GM20000 (cell line): ENCODE results near the gene TMEM120B.

ENCODE experiments used
- DNase-seq: peaks from one replicate; pipeline ENCODE4 v3.0.0; 2012; ENCODE audit warnings: low spot score
- CTCF ChIP-seq: IDR thresholded peaks from 2 replicates; pipeline ENCODE4 v1.5.1; 2012; ENCODE audit warnings: mild to moderate bottlenecking, control low read depth; ENCODE audit errors: extremely low read depth, missing control alignments

TMEM120B gene

GRCh38 chr12:121791671-121792551, 79.4 kb downstream of the TMEM120B start:
- no peak for DNase-seq
- peak; percentile 4 for TF ChIP-seq CTCF

GRCh38 chr12:121792607-121793439, 80.3 kb downstream of the TMEM120B start:
- DNase-seq = peak; percentile 77

DNA sequence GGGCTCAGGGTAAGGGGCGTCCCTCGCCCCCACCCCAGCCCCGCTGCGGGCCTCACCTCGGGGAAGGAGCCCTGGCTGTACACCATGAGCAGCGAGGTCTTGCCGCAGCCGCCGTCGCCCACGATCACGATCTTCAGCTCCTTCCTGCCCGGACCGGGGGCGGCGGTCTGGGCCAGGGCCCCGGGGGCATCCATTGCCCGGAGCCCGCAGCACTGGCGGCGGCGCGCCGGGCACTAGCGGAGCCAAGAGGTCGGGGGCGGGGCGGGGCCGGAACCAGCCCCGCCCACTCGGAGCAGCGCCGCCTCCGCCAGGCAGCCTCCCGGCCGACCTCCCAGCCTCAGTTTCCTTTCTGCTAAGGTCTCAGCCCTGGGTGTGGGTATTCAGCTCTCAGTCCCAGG, 80.9 kb downstream of the TMEM120B start, which contains the start of gene RHOF:
TSS of gene RHOF (minus strand) at position 249 of the 398 bp plus-strand sequence. CDS start at position 194, 55 bp downstream.
- DNase-seq = peak; percentile 82
- TF ChIP-seq CTCF = no peak

More at GRCh38 chr12:121792607-121793439, 80.3 kb downstream of the TMEM120B start:
- no peak for TF ChIP-seq CTCF

DNA sequence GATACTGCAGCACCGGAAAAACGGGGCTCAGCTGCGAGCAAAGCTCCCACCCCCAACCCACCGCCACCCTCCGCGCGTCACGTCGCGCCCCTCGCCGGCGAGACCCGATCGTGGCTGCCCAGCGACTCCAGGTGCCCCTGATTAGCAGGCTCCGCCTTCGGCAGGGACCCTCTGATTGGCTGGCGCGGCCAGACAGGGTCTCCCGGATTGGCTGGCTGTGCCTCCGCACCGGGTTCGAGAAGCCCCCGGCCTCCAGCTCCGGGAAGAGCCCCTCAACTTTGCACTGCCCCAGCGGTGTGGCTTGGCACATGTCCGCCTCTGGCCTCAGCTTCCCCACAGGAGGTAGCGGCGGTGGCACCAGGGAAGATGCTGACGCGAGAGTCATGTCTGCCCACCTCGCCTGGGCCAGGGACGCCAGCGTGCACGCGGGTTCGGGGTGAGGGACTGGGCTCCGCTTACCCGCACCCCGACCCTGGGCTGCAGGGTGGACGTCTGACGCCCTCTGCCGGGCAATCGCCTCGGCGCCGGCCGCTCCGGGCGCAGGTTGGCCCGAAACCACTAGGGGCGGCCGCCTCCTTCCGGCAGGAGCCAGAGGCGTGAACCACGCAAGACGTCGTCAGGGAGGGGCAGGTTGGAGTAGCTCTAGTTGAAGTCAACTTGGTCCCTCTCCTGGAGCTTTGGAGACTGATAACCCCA, 81.4 kb downstream of the TMEM120B start:
- peak; percentile 100 for TF ChIP-seq CTCF
- peak; percentile 92 for DNase-seq

- TF ChIP-seq CTCF = no peak
- no peak for DNase-seq
These were observed 82.0 kb downstream of the TMEM120B start for GRCh38 chr12:121794534-121795033.

DNA sequence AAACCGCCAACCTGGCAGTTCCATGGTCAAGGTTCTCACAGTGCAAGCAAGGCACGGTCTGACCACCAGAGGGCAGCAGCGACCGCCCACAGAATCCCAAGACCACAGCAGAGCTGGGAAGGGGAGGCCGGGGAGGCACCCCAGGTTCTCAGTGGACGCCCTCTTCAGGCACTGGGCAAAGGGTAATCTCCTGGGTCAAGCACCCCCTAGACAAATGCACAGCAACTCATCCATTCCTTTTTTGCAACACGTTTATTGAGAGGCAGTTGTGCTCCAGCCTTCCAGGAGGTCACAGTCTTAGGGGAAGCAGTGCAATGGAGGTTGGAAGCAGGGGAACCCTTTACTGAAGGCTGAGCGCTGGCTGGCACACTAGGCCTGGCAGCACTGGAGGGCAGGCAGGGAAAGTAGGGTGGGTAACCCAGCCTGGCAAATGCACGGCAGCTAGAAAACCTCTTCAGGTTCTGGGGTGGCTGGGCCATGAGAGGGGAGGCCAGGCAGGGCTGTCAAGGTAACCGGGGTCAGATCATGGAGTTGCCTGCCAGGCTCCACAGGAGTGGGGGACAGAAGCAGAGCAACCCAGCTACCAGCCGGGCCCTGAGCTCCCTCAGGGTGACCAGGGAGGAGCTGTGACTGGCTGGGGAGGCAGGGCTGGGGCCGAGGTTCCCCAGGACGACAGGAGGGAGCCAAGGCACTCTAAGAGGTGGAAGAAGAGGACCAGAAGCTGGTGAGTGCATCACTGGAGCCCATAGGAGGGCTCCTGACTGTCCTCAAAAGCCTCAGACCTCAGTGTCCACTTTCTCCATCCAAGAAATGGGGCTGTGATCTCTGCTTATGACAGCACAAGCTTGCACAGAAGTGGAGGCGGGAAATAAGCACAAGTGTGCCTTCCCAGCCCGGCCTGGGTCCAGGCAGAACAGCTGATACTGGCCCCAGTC, 82.7 kb downstream of the TMEM120B start:
- TF ChIP-seq CTCF = peak; percentile 97
- peak; percentile 87 for DNase-seq
